Dermis blood vessel endothelial cell (primary cell): Measurements from ENCODE around the gene C11orf98. TPM values are rescaled to one million over a fixed set of nuclear protein-coding genes. Genes with fewer than 3 reads are reported as not detected.
A peak's percentile ranks its signal among the peaks of the same experiment; 100 is the strongest.
"Not testable (repeated sequence)": the region's sequence is repeated elsewhere in the genome, so short reads cannot be mapped to it uniquely, and the experiment has no call there.

ENCODE experiments used
- DNase-seq: peaks from one replicate; pipeline ENCODE4 v3.0.0; 2010
- total RNA-seq: library from RNA; depleted of rRNA; stranded (reverse); fragments of >200 nt; gene quantifications from 2 replicates; pipeline ENCODE4 v1.2.3, GENCODE V29; 2014

The C11orf98 gene
- total RNA-seq: 27.5 and 28.6 TPM in 2 replicates

DNA sequence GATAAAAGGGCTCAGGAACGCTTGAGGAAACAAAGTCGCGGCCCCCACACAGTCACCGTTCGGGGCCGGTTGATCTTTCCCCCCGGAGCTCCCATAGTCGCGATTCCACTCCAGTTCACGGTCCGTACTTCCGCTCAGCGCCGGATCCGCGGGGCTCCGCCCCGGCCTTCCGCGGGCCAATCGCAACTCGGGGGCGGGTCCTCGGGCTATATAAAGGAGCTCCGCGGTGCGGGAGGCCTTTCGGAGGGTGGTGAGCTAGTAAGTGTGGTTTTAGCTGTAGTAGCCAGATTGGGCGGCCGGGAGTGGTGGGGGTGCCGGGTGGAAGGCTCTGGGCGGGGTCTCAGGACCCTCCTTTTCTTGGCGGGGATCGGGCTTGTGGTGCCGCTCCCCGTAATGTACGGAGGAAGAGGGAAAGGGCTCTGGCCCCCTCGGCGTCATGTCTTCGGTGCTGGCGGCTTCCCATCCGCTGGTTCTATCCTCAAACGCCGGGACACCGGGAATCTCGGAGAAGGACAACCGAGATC, at the start of gene C11orf98, which contains the start of gene CSKMT:
C11orf98 (minus strand) TSS at position 136 of the 524 bp plus-strand sequence; CDS start at position 95, 41 bp downstream.
CSKMT (plus strand) TSS at position 238 of the 524 bp plus-strand sequence. CDS start 568 bp downstream, outside the sequence.
- peak; percentile 95 for DNase-seq

DNA sequence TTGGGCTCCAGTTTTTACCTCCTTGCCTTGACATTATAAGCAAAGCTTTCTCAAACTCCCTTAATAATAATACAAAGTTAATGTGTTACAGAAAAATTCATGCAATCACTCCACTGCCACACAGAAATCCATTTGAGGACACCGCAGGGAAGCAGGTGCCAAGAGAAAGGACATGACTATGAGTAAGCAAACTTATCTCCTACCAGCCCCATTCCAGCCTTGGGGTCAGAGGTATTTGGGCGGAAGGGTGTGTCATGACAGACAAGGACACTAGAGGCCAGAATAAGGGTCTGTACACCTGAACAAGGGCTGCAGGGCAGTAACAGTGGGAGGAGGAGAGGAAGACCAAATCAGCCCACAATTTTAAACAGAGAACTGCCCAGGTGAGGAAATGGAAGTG, 48.3 kb upstream of the C11orf98 start:
- DNase-seq: no peak

DNA sequence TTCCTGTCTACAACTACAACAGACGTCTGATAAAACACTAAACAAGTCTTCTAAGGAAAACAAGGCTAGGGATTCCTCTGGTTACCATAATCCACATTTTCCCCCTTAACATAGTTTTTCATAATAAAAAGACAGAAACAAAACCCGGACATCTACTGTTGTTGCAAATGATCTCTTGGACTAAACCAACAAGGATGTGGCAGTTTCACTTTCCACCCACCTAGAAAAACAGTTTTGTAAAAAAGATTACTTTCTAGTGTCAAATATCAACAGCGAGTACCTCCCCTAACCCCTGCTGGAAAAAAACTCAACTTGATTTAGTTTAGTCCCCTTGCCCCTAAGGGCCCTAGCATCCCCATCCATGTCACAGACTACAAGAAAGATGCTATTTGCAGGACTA, 47.9 kb upstream of the C11orf98 start:
- no peak for DNase-seq

DNA sequence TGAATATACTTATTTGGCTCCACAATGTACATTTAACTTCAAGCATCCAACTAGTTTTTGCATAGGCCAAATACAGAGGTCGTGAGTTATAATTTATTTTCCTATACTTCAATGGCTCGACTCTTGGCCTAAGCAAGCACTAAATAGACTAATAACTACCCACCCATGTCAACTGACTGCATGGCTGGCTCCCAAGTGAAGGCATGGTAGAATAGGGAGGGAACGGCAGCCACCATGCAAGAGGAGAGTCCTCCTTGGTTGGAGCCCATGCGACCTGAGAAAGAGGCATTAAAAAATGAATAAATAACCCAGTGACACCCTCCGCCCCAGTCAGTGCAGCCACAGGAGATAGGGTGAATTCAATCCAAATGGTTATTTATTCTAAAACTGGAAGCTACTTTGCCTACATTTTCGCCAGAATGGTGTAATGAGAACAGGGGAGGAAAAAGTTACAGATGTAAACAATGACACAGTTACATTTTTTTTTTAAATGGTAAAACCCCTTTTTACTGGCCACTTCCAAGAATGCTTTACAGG, 47.3 kb upstream of the C11orf98 start:
- no peak for DNase-seq

DNA sequence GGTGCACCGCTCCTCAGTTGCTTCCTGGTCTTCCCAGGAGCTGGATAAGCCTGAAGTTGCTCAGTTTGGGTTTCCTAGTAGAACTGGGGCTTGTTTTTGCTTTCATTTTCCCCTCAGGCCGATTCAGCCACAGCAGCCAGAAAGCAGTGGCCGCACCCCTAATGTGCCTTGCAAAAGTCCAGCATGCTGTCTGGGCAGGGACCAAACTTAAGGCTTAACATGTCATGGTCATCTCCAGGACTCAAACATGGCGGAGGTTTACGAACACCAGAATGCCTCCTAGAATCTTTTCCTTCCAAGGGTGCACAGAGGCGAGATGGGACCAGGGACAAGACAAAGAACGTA, 45.0 kb upstream of the C11orf98 start:
- peak; percentile 55 for DNase-seq

DNA sequence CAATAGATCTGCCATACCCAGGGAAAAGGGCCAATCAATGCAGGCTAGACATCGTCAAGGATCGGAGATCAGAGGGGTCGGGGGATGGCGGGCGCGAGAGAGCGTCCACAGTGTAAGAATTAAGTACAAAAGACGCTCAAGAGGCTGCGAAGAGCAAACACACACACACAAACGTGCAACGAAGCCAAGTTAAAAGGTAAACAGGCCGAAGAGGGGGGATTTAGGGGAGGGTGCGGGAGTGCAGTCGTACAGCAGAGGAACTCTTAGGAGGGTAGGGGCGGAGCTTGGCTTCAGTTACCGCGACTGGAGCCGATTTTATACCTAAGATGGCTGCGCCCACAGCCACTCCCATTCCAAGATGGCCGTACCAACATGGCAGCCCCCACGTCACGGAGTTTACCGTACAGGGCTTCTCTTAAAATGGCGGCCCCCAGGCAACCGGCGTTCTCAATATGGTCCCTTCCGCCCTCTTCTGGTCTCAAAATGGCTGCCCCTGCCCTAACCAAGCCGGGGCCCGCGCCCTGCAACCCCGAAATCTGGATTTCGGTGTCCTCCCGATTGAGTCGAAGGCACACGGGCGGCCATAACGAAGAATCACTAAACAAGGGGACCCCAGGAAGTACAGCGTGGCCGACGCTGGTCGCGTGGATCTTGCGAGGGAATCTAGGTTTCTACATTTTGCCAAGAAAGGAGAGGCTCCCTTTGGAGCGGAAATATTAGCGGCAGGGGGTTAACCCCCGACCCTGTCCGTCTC, 44.4 kb upstream of the C11orf98 start:
- peak; percentile 99 for DNase-seq

DNA sequence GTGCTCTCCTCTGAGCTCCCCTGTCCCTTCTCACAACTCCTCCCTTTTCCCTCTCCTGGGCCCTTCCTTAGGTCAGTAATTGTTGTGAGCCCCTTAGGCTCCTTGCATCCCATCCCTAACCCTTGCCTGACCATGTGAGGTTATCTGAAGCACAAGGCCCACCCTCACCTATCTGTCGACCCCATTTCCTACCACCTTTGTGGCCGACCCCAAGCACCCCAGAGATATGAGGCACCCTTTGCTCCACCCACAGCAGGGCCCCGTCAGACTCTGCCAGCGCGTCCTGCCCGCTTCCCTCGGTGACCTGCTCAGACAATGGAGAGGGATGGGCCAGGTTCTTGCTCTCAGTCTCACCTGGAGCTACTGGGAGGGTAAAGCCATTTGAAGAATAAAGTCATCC, 43.8 kb upstream of the C11orf98 start:
- DNase-seq: no peak

DNA sequence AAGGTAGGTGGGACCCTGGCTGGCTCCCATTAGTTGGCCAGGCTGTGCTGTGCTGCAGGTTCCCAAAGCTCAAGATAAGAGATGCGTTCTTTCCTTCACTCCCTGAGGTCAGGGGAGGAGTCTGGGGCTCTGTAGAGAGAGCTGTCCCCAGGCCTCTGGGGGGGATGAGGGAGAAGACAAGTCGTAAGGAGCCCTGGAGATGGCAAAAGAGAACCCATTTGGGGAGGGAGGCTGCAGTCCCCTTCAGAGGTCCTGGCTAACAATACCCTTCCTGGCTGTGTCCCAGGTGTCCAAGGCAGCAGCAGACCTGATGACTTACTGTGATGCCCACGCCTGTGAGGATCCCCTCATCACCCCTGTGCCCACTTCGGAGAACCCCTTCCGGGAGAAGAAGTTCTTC, 43.4 kb upstream of the C11orf98 start:
- no peak for DNase-seq

DNA sequence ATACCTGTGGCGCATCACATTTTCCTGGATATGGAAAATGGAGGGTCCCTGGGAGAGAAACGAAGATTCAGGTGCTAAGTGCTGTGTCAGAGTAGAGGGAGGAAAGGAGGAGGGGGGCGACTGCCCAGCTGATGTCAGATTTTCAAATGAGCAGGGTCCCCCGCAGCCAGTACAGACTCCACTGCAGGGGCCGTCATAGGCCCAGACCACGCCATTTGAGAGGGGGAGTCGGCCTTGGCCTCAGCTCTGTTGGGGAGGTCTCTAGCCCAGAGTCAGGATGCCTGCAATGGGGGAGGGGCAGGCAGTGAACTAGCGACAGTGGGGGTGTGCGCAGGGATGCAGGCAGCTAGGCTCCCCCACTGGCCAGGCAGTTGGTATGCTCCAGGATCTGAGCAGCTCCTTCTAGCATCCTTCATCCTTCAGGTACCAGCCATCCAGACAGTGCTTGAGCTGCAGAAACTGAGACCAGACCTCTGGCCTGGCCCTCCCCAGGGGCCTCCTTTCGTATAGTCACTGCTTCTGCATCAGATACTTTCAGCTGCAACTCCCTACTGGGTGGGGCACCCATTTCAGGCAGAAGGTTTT, 42.4 kb upstream of the C11orf98 start, which contains the start of the genes BSCL2 and GNG3:
BSCL2 (minus strand) TSS at position 148 of the 585 bp plus-strand sequence. CDS start 229 bp downstream, outside the sequence.
GNG3 (plus strand) TSS at position 400 of the 585 bp plus-strand sequence. CDS start 620 bp downstream, outside the sequence.
- DNase-seq: no peak

DNA sequence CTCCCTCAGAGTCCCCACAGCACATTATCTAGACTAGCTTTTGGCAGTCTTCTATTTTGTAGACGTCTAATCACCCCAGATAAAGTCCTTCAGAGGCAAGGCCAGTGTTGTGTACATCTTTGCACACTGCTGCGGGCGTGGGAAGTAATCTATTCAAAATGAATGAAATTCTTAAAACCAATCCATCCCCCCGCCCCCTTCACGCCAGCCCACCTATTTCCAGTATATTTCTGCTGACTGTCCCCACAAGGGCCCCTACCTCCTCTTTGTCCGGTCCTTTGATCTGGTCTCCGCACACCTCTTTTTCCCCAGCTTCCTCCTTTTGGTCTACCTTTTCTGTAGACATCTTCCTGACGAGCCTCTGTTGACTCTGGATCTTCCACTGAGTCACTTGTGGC, 41.8 kb upstream of the C11orf98 start:
- DNase-seq: no peak

DNA sequence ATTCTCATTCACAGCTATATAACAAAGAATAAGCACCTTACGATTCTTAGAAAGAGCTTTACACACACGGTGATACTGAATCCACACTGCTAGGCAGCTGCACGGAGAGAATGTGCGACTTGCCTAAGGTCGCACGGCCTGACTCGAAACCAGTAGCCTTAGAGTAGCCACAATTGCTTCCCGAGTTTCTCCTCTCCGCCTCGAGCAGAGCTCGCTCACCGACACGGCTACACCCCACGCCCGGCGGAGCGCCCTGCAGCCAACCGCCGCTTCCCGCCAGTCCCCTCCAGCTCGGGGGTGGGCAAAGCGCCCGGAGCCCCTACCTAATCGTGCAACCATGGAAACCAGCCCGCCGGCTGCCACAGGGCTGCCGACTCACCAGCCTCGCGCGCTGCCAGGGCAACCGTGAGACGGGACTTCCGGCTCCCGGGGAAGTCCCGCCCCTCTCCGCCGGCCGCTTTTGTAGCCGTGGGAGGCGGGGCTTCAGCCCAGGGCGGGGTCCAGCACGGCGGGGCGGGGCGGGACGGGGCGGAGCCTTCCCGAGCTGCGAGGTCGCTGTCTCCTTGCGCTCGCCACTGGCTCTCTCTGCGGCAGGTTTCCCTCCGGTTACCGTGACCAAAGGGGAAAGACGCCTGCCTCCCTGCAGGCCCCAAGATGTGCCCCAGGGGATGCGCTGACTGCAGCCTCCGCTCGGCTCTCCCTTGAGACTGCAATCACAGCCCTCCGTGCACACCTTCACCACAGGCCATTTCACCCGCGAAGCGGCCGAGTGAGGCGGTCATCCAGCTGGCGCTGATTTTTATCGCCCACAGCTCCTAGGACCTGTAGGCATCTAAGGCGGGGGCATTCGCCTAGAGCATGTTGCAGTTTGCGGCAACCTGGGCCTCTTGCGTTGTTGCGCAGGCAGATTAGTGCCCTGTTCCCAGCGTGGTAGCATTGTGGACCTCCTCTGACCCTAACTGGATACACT, 41.2 kb upstream of the C11orf98 start:
- peak; percentile 96 for DNase-seq

DNA sequence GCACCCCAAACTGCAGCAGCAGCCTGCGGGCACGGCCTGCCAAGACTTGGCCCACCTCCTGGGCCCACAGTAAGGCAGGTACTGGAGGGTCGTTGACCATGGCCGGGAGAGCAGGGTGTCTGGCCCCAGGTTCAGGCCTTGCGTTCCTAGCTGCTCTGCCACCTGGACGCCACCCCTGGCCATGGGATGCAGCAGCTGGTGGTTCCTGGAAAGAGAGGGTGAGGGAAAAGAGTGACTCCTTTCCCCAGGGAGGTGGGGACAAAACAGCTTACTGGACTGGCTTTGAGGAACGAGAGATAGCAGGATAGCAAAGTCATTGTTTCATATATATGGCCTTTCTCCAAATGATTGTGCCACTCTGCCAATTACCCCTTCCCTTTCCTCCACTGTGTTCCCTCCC, 40.4 kb upstream of the C11orf98 start:
- peak; percentile 19 for DNase-seq

DNA sequence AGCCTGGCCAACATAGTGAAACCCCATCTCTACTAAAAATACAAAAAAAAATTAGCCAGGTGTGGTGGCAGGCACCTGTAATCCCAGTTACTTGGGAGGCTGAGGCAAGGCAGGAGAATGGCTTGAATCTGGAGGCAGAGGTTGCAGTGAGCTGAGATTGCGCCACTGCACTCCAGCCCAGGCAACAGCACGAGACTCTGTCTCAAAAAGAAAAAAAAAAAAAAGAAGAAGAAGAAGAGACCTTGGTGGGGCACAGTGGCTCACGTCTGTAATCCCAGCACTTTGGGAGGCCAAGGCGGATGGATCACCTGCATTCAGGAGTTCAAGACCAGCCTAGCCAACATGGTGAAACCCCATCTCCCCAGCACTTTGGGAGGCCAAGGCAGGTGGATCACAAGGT, 38.9 kb upstream of the C11orf98 start:
- DNase-seq: not testable (repeated sequence)

DNA sequence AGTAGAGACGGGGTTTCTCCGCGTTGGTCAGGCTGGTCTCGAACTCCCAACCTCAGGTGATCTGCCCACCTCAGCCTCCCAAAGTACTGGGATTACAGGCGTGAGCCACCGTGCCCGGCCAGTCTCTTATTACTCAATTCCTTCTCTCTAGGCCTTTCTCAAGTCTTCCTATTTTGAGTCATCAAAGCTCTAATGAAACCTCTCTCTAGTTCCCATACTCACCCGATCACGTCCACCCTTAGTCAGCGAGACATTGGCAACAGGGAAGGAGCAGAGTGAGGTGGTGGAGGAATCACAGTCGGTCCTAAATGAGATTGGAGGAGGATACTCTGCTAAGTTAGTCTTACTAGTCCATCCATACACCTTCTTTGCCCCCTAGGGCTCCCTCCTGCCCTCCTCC, 37.2 kb upstream of the C11orf98 start:
- no peak for DNase-seq

DNA sequence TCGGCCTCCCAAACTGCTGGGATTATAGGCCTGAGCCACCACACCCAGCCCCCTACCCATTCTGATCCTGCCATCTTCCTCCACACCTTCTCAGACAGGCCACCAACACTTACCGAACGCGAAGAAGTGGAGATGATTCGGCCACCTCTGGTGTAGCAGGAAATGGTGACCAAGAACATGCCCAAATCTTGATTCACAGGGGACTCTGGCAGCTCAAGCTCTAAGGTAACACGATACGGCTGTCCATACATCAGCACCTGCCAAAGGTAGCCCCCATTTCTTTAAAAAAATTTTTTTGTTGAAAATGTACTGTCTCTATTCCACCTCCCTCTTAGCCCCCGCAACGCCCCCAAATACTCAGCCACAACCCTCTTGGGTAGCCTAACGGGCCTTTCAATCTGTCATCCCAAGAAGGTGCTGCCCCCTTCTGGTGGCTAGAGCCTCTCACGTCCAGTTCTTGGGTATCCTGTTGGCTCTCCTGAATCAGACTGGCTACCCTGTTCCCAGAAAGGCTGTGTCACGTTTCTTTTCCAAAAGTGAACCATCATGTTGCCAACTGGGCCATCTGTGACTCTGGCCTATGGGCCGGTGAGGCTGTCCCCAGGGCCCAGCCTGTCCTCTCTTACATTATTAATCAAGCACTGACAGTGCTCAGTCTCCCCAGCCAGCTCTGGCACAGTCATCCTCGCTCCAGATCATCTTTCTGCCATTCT, 29.6 kb upstream of the C11orf98 start:
- peak; percentile 94 for DNase-seq

DNA sequence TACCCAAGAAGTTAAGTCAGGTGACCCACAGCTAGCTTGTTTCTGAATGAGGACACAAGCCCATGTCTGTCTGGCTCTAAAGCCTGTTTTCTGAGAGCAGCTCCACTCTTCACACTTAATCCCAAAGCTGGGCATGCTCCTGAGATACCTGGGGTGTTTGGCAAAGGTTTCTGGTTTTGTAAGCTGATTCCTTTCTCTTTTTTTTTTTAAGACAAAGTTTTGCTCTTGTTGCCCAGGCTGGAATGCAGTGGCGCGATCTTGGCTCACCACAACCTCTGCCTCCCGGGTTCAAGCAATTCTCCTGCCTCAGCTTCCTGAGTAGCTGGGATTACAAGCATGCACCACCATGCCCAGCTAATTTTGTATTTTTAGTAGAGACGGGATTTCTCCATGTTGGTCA, 28.6 kb upstream of the C11orf98 start:
- DNase-seq: not testable (repeated sequence)

DNA sequence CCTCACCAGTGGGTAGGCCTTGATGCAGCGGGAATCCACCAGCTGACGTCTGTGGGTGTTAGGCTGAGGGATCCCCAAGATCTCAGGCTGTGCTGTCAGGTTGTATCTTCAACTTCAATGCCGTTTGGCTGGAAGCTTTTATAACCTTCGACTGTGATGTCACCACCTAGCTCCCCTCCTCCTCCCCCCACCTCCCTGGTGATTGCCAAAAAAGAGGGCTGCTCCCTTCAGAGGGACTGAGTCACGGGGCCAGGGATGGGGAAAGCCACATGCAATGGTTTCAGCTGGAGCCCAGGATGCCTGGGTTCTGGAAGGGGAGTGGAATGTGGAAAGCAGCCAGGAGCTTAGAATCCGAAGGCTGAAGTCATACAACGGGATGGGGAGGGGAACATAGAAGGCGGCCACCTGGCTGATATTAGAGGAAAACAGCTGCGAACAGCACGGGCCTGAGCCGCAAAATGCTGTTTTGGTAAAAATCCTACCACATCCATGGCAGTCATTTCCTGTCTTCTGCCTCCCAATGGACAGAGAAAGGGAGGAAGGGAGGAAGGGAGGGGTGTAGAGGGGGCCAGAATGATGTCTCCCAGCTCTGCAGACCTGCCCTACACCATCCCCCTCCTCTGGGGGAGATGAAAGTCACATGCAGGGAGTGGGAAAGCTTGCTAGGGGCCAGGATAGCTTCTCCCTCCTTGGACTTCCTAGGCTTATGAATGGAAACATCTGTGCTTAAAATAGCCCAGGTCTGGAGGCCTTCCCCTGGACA, 24.6 kb upstream of the C11orf98 start, which contains the start of gene LRRN4CL:
LRRN4CL (minus strand) TSS at position 110 of the 763 bp plus-strand sequence. CDS start 1,022 bp downstream, outside the sequence.
- DNase-seq: no peak

DNA sequence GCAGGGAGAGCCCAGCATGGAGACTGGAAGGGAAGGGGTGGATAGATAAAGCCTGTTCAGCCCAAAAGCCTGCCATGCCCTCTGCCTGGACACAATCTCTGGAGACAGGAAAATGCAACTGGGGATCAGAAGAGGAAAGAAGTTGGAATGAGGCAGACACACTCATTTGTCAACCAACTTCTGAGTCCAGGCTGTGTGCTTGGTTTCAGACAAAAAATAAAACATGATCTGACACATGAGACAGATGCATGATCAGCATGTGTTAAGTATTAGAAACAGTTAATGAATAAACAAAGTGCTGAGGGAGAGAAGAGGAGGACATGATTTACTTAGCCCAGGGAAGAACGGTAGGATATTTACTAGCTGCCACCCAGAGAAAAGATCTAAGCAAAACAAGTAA, 23.5 kb upstream of the C11orf98 start:
- no peak for DNase-seq

DNA sequence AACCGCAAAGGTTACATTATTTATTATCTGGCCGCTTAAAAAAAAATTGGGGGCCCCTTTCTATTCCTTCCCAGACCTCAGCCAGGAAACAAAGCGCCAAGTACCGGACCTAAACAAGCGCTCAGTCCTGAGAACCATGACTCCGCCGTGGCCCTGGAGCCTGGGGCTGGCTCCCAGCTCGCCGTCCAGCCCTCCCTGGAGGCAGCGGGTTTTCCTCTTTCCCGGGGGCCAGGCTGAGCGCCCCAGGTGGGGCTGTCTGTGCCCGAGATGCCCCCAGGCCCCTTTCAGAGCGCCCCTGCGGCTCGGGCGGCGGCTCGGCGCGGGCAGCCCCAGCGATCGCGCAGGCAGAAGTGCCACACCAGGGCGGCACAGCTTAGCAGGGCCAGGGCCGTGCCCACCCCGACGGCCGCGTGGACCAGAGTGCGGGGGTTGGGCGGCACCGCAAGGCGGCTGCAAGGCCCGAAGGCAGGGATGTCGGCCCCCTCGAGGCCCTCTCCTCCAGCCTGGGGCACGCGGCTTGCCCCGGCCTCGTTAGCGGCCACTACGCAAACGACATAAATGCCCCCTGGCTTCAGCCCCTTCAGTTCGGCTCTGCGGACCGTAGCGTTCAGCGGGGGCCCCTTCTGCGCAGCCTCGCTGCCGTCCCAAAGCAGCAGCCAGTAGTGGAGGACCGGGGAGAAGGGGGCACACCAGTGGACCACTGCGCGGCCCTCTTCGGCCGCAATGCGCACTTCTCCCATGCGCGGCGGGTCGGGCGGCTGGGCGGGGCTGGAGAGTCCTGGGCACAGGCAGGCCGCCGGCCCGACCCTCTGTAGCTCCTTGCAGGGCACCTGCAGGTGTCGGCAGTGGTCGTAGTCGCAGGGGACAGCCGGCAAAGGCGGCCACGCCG, 22.7 kb upstream of the C11orf98 start:
- no peak for DNase-seq

DNA sequence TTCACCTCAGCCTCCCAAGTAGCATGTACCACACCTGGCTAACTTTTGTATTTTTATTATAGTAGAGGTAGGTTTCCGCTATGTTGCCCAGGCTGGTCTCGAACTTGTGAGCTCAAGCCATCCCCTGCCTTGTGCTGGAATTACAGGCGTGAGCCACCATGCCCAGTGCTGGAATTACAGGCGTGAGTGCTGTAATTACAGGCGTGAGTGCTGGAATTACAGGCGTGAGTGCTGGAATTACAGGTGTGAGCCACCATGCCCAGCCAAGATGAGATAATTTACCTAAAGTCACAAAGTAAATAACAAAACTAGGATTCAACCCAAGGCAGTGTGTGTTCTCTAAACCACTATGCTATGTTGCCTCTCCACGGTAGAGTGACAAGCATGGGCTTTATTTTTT, 17.5 kb upstream of the C11orf98 start:
- no peak for DNase-seq
